K562 (cell line): Measurements from ENCODE around the gene CMTM4. TPM values are rescaled to one million over a fixed set of nuclear protein-coding genes. Genes with fewer than 3 reads are reported as not detected.

Experiments
- ARID1B ChIP-seq: fragments of 450-650 bp; IDR thresholded peaks from 2 replicates; pipeline ENCODE4 v1.6.1; 2016; ENCODE audit warnings: antibody characterized with exemption, mild to moderate bottlenecking, inconsistent platforms
- ASH1L ChIP-seq: fragments of 450-650 bp; IDR thresholded peaks from 2 replicates; pipeline ENCODE4 v1.6.1; 2018; ENCODE audit warnings: borderline replicate concordance, mild to moderate bottlenecking, low read depth; ENCODE audit not compliant: partially characterized antibody
- COPS2 ChIP-seq: fragments of 450-650 bp; conservative IDR thresholded peaks from 2 replicates; pipeline ENCODE4 v1.6.1; 2016; ENCODE audit warnings: mild to moderate bottlenecking, moderate library complexity
- DACH1 ChIP-seq: fragments of 450-650 bp; IDR thresholded peaks from 2 replicates; pipeline ENCODE4 v1.6.1; 2018; ENCODE audit not compliant: partially characterized antibody
- DDX20 ChIP-seq: fragments of 450-650 bp; IDR thresholded peaks from 2 replicates; pipeline ENCODE4 v1.6.1; 2016; ENCODE audit warnings: missing genetic modification characterization, low read depth, mild to moderate bottlenecking, missing compliant biosample characterization, moderate library complexity
- E2F3 ChIP-seq: fragments of 250-450 bp; sonication (Bioruptor Pico); IDR thresholded peaks from 2 replicates; pipeline ENCODE4 v1.4.0; 2020; ENCODE audit warnings: mild to moderate bottlenecking
- EHMT2 ChIP-seq: fragments of 450-650 bp; IDR thresholded peaks from 2 replicates; pipeline ENCODE4 v1.6.1; 2018; ENCODE audit warnings: antibody characterized with exemption
- ELF4 ChIP-seq: fragments of 450-650 bp; formaldehyde crosslinking; IDR thresholded peaks from 2 replicates; pipeline ENCODE4 v1.4.0; 2022; ENCODE audit warnings: missing genetic modification characterization
- HDAC2 ChIP-seq: fragments of 450-650 bp; IDR thresholded peaks from 2 replicates; pipeline ENCODE4 v1.6.1; 2016; ENCODE audit warnings: mild to moderate bottlenecking
- HINFP ChIP-seq: fragments of 450-650 bp; conservative IDR thresholded peaks from 2 replicates; pipeline ENCODE4 v1.6.1; 2016; ENCODE audit warnings: missing genetic modification characterization, low read depth, mild to moderate bottlenecking, control low read depth, missing compliant biosample characterization
- IRF1 ChIP-seq: sonication (generic); formaldehyde crosslinking; IDR thresholded peaks from 2 replicates; pipeline ENCODE4 v1.8.0; 2022; ENCODE audit warnings: missing genetic modification reagents, mild to moderate bottlenecking, borderline replicate concordance
- MAFG ChIP-seq: fragments of 450-650 bp; conservative IDR thresholded peaks from 2 replicates; pipeline ENCODE4 v1.6.1; 2016; ENCODE audit warnings: missing genetic modification characterization, missing compliant biosample characterization
- MTA2 ChIP-seq: fragments of 450-650 bp; IDR thresholded peaks from 2 replicates; pipeline ENCODE4 v1.6.1; 2016; ENCODE audit warnings: low read depth
- MYNN ChIP-seq, 2 experiments: sonication (generic); formaldehyde crosslinking in 1 of 2; IDR thresholded peaks; 2 replicates each; pipeline versions ENCODE4 v1.5.0 to v1.6.1; 2016 to 2020; ENCODE audit warnings: antibody characterized with exemption in 1 of 2, missing genetic modification reagents in 1 of 2
- NONO ChIP-seq, 2 experiments: fragments of 200-400 bp in 1 of 2; fragments of 450-650 bp in 1 of 2; formaldehyde crosslinking in 1 of 2; IDR thresholded peaks; 2 replicates each; pipeline ENCODE4 v1.6.1; 2017; ENCODE audit warnings: low read depth in 2 of 2, mild to moderate bottlenecking in 2 of 2, moderate library complexity in 2 of 2, low read length in 1 of 2
- PRDM10 ChIP-seq: fragments of 450-650 bp; IDR thresholded peaks from 2 replicates; pipeline ENCODE4 v1.6.1; 2018; ENCODE audit not compliant: partially characterized antibody
- PTRF ChIP-seq: fragments of 450-650 bp; IDR thresholded peaks from 2 replicates; pipeline ENCODE4 v1.6.1; 2016; ENCODE audit warnings: mild to moderate bottlenecking, missing genetic modification characterization, missing compliant biosample characterization
- RBM15 ChIP-seq: fragments of 200-400 bp; formaldehyde crosslinking; IDR thresholded peaks from 2 replicates; pipeline ENCODE4 v1.6.1; 2018; ENCODE audit warnings: mild to moderate bottlenecking, low read length, moderate library complexity; ENCODE audit not compliant: insufficient read depth
- SMARCE1 ChIP-seq: fragments of 450-650 bp; IDR thresholded peaks from 2 replicates; pipeline ENCODE4 v1.7.1; 2016; ENCODE audit warnings: mild to moderate bottlenecking
- SNAPC5 ChIP-seq: fragments of 250-450 bp; sonication (Bioruptor Pico); IDR thresholded peaks from 2 replicates; pipeline ENCODE4 v1.8.0; 2021; ENCODE audit warnings: moderate library complexity, mild to moderate bottlenecking, inconsistent platforms
- SUPT5H ChIP-seq: fragments of 450-650 bp; IDR thresholded peaks from 2 replicates; pipeline ENCODE4 v1.6.1; 2016
- ZNF124 ChIP-seq: sonication (generic); formaldehyde crosslinking; IDR thresholded peaks from 2 replicates; pipeline ENCODE4 v1.8.1; 2022; ENCODE audit warnings: missing genetic modification reagents
- ZNF561 ChIP-seq: fragments of 450-650 bp; formaldehyde crosslinking; conservative IDR thresholded peaks from 2 replicates; pipeline ENCODE4 v1.4.0; 2020; ENCODE audit warnings: mild to moderate bottlenecking, moderate library complexity
- polyA plus RNA-seq, 8 experiments: library from polyadenylated mRNA; depleted of rRNA in 4 of 8; stranded (reverse) in 5 of 8; unstranded in 3 of 8; fragments of >200 nt; fragmentation: Nextera tagmentation in 2 of 8; fragmentation: Illumina TruSeq in 1 of 8; extraction: Ambion mirVana in 2 of 8; extraction: Trizol in 1 of 8; gene quantifications; 2 replicates each; pipeline versions ENCODE4 v1.2.1 to v1.2.3, GENCODE V29; 2011 to 2014; ENCODE audit warnings: inconsistent platforms in 1 of 8, missing spikeins in 1 of 8
- total RNA-seq, 7 experiments: library from RNA; depleted of rRNA in 6 of 7; stranded (reverse); fragments of >200 nt in 6 of 7; fragmentation: Illumina TruSeq in 2 of 7; extraction: Trizol in 2 of 7; gene quantifications; 2 replicates each; pipeline versions ENCODE4 v1.2.1 to v1.2.3, GENCODE V29; 2011 to 2021; ENCODE audit warnings: low replicate concordance in 1 of 7

The CMTM4 gene
- total and polyA plus RNA-seq, 9 of the 15 experiments (the other 6 are each of a cell fraction or from before 2014, with no cell fraction given): 2.0 to 21.3 (median 12.5) TPM

GRCh38 chr16:66603537-66604375, 92.8 kb downstream of the CMTM4 start (continued):
- TF ChIP-seq ELF4 (CRISPR knock-in tag) (0 out of 2 replicates have a peak, but pooled peaks have one; percentile 53), IRF1 (CRISPR knock-in tag) (no peak), SMARCE1 (peak; percentile 63; the same call in 1 of the 2 replicates), ARID1B (peak; percentile 59), MTA2 (0 out of 2 replicates have a peak, but pooled peaks have one; percentile 11), MYNN (IDR thresholded peaks at IDR 0.05) (no peak), MYNN (CRISPR knock-in tag; IDR thresholded peaks at IDR 0.05) (no peak), EHMT2 (peak; percentile 30; the same call in 1 of the 2 replicates), ZNF561 (0 out of 2 replicates have a peak, but pooled peaks have one; percentile 32), DACH1 (no peak), PTRF (tag) (peak; percentile 87), HINFP (peak; percentile 61), PRDM10 (peak; percentile 13), NONO (IDR thresholded peaks at IDR 0.05; ENCODE audit: low read depth in 2 of 2, low read length in 1 of 2) (no peak), ZNF124 (CRISPR knock-in tag) (no peak), SUPT5H (peak; percentile 56), COPS2 (no peak), MAFG (tag) (0 out of 2 replicates have a peak, but pooled peaks have one; percentile 7), HDAC2 (peak; percentile 57; the same call in 1 of the 2 replicates), DDX20 (tag) (peak; percentile 77; the same call in 1 of the 2 replicates), SNAPC5 (CRISPR knock-in tag) (peak; percentile 45; the same call in 1 of the 2 replicates), E2F3 (CRISPR knock-in tag) (0 out of 2 replicates have a peak, but pooled peaks have one; percentile 66), RBM15 (no peak), ASH1L (no peak)
